Stimulated activated CD8-positive, alpha-beta memory T cell treated with anti-CD3 and anti-CD28 coated beads, Interleukin-4, amount 100 ng/mL, for 24 hours (primary cell): ENCODE results near the gene CCDC51.

Experiments used
- DNase-seq: peaks from one replicate; pipeline ENCODE4 v3.0.0-alpha.2; 2020; ENCODE audit warnings: low read depth

The CCDC51 gene

DNA sequence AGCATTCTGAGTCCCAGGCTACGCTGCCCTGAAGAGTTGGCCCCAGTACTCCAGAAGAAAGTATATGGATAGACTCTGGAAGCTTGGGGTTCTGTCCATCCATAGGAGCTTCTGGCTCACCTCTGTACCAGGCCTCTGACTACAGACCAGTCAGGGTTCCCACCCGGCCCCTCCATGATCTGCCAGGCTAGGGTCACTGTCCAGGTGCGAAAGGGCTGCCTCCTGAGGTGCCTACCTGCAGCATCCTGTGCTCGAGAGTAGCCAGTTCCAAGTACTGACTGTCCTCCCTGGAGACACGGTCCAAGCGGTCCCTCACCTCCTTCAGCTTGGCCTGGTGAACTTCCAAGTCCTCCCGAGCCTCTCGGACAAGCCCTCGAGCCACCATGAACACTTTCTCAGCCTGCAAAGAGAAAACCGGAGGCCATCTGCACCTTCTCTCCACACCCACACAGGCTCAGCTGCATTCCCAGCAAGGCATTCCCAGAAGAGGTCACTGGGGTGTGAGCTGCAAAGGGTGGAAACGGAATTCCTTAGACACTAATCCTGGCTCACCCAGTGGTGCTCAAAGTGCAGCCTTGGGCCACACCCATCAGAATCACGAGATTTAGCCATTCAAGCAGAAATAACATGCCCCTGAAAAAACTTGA is 6.3 kb downstream of the CCDC51 start:
- no peak for DNase-seq

DNA sequence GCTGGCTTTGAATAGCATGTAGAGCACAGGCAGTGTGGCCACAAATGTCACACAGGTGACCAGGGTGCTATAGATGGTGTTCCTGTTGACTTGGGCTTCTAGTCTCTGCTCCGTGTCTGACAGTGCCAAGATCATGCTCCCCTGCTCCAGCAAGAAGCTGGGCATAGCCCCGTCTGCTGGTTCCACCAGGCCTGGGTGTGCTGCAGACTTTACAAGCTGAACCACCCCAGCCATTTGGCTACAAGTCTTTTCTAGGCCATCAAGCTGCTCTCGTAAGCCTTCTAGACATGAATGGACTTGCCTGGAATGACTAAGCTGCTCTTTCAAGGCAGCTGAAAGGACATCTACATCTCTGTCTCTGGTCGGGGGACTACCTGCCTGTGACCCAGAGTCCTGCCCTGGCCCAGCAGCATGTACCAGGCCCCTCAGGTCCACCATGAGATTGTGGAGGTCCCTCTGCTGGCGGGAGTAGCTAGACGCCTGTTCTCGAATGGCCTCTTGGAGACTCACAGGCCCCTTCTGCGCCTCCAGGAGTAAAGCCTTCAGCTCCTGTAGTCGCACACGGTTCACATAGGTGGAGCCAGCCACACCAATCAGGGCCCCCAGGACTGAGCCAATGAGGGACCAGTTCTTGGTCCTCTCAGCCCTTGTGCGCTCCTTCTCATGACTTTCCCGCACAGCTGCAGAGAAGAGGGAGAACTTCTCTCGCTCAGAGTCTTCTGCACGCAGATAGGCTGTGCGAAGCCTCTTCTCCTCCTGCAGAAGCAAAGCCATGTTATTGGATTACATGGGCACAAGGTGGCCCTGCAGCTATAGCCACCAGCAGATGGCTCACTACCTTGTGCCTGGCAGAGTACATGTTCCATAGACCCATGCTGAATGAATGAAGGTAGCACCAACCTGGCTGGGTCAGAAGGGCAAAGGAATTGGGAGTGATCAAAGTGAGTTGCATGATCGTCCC is 7.2 kb downstream of the CCDC51 start:
- no peak for DNase-seq

DNA sequence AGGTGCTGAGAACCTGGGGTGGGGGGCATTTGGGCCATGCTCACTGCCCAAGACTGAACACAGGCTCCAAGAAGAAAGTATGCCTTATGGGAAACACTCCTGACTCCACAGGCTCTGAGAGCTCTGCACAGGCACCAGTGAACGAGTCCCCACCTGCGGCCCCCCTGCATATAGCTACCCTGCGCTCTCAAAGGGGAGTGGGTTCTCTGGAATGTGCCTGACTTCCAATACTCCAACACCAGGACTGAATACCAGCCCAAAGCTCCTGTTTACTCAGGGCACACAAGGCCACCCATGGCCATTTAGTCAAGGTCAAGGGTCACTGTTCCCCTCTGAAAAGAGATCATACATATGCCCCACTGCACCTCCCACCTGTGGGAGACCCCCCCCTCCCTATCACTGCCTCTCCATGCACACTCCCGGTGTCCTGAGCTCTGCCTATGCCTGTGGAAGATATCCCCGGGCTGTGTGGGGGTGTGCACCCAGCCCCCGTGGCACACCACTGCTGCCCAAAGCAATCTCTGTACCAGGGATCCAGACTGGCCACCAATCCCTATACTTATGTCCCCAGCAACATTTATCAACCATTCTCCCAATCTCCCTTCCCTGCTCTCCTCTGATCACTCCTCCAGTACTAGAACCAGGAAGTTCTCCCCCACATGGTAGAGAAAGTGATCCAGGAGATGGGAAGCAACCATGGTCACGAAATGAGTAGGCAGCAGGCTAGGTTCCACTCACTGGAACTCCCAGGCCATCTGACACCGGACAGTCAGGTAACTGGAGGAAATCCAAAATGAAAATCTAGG is 8.5 kb downstream of the CCDC51 start:
- DNase-seq, result no peak

DNA sequence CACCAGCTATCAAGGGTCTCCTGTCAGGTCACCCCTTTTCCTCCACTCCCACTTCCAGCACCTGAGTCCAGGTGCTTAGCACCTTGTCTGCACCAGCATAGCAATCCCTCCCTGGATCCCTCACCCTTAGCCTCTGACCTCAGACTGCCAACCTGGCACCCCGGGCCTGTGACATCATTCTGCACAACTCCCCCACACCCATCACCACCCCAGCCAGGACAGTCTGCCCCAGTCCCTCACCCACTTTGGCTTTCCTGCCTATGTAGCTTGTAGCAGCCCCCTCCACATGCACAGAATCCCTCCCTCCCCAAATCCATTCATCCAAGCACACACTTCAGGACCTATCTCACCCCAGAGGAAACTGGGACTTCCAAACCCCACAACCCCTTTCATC is 9.2 kb downstream of the CCDC51 start:
- no peak for DNase-seq

DNA sequence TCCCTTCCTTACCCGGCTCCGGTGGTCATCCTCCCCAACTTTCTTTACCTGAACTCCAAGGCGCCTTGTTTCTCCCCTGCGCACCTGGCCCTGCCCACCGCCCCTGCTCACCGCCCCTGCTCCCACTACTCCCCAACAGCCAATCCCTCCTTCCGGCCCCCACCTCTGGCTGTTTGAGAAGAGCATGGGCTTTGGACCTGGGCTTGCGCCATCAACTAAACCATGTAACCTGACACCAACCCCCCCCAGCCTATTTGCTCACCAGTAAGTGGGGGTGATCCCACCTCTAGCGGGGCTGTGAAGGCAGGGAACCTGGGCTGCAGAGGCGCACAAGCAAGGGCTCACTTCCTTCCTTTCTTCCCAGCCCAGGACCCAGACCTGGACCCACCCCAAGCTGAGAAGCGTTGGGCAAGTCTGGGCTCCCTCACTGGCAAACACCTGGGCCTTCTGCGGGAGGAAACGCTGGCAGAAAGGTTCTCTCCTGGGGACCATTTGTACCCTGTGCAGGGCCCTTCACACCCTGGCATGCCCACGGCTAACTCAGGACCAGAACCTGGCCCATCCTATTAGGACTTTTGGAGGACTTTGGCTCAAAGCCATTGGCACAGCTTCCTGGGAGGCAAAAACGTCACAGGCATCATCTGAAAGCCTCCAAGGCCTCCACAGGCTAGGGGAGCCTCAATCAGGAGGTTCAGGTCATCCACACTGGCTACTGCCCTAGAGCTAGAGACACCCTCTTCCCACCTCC is 9.8 kb downstream of the CCDC51 start, which contains the start of gene PLXNB1:
TSS of gene PLXNB1 (minus strand) at position 127 of the 748 bp plus-strand sequence. CDS start 5,475 bp downstream, outside the sequence.
- no peak for DNase-seq

DNA sequence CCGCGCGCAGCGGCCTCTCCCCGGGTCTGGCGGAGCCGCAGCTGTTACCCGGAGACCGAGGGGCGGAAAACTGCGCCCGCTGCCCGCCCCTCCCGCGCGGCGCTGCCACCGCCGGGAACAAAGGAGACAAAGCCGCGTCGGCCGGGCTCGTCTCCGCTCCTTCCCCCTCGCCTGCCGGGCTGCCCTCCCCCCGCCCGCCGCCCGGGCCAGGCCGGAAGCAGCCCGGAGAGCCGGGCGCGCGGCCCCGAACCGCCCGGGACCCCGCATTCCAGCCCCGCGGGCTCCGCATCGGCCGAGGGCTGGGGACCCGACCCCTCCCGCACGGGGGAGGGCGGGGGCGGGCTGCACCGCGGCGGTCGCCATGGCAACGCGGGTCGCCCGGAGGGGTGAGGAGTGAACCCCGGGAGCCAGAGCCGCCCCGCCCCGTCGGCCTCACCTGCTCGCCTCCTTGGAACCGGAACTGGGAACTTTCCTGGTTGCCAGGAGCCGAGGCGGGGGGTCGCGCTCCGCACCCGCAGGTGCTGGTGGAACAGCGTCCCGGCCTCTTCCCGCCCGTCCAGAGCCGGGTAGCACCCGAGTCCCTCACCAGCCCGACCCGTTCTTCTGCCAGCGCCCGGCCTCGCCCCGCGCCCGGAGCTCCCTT is 10.5 kb downstream of the CCDC51 start:
- peak; percentile 42 for DNase-seq

DNA sequence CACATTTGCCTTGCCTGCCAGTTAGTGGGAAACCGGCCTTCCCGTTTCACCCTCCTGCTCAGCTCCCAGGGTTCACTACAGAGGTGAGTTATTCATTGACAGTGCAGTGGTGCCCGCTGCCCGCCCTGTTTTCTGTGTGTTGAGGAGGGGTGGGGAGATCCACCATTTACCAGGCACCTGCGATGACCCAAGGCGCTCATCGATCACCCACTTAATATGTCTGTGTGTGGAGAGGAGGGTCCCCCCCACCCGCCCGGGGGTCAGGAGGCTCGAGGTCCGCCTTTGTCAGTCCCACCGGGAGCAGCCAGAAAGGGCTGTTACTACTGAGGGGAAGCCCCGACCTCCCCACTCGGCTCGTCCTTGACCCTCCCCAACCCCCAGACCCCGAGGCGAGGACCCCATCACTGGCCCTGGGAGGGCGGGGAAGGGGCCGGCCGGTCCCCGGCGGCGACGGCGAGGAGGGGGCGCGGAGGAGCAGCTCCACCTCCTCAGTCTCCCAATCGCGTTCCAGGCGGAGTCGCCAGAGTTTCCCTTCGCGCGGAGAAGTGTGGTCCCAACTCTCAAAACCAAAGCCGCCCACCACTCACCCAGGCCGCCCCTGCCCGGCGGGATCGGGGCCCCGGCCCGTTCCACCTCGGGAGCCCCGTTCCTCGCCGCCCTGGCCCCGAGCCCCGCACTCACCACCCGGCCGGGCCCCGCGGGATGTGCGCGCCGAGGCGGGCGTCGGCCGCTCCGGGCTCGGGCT is 11.2 kb downstream of the CCDC51 start:
- DNase-seq, result no peak

DNA sequence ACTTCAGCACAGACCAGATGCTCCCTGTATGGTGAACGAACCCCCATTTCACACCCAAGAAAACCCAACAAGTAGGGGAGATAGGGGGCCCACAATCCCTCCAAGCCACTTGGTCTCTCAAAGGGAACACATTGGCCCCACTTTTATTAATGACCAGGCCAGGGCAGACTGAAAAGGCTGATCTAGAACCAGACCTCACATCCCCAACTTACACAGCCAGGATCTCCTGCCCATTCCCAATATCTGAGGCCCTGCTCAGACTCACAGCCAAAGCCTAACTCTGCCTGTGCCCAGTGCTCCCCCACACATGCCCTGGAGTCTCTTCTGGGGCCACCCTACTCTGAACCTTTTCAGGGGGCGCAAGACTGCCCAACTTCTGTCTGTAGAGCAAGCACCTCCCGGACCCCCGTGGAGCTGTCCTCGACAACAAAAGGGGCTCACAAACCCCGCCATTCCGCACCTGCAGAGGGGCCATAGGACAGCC is 11.8 kb downstream of the CCDC51 start:
- DNase-seq, result no peak

DNA sequence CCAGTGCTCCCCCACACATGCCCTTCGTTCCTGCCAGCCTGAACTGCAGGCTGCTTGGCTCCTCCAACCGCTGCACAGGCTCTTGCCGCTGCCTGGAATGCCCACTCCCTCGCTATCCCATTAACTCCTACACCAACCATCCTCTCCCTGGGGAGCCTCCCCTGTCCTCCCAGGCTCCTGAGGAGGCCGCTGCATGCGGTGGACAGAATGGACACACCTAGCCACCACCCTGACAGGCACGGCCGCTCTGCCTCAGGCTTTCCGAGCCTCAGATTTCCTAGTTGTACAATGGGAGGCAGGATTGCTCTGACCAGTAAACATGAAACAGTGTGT is 12.3 kb downstream of the CCDC51 start:
- DNase-seq, result no peak

DNA sequence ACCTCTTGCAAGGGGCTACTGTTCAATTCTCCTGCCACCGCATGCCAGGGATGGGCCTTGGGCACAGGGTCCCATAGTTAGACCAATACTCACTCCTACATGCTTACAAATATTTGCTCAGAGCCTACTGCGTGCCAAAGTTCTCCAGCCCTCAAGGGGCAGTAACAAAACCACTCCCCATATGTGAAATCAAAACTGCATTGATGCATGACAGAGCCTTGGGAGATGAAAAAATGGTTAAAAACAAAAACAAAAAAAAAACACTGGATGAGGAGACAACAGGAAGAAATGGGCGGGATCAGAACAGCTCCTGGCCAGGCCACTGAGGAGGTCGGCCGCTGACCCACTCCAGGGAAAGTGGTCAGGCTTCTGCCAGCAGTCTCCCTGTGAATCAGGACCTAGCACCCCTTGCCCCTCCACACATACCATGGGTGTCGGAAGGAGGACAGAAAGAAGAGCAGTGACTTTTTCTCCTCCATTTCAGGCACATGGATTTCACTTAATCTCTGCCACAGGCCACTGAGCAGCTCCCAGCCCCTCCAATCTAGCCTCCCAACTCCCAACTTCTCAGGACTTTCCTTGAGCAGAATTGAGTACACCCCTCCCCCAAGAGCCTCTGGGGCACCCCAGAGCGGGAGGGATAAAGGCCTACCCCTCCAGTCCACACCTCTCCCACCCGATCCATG is 12.8 kb downstream of the CCDC51 start:
- DNase-seq, result no peak

DNA sequence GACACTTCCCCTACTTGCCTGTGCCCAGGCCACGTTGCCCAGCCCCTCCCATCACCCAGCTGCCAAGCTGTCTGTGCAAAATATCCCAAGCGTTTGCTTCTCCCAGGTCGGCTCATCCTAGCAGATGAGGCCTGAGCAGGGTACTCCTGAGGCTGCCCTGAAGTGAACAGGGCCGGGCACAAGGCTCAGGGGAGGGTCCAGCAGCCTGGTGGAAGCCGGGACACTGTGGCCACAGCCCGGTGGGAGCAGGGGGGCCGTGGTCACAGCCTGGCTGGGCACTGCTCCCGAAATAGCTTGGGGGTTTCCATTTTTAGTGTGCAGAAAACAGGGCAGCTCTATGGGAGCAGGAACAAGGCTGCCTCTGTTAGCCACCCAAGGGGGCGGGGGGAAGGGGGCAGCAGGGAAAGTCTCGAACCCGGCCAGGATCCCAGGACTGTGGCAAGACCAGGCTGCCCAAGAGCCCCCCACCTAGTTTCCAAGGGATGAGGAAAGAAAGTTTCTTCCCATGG is 13.5 kb downstream of the CCDC51 start:
- no peak for DNase-seq

DNA sequence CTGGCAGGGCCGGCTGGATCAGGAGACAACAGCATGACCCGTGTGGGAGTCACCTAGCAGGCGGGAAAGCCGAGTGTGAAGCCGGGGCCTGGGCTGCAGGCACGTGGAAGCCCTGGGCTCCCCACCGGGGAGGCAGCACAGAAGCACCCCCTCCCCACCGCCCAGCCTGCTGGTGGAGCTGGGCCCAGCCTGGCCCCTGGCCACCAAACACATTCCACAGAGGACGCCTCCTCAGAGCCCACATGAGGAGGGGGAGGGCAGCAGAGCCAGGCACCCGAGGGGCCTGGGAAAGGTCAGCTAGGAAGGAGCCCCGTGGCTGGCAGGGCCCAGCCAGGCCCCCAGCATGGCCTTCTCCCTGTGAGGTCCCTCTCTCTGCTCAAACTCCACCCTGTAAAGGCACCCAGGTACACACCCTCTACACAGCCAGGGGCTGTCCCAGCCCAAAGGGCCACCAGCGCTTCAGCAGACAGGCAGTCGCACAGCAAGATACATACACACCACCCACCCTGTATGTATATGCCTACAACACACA is 14.6 kb downstream of the CCDC51 start:
- DNase-seq, result no peak

DNA sequence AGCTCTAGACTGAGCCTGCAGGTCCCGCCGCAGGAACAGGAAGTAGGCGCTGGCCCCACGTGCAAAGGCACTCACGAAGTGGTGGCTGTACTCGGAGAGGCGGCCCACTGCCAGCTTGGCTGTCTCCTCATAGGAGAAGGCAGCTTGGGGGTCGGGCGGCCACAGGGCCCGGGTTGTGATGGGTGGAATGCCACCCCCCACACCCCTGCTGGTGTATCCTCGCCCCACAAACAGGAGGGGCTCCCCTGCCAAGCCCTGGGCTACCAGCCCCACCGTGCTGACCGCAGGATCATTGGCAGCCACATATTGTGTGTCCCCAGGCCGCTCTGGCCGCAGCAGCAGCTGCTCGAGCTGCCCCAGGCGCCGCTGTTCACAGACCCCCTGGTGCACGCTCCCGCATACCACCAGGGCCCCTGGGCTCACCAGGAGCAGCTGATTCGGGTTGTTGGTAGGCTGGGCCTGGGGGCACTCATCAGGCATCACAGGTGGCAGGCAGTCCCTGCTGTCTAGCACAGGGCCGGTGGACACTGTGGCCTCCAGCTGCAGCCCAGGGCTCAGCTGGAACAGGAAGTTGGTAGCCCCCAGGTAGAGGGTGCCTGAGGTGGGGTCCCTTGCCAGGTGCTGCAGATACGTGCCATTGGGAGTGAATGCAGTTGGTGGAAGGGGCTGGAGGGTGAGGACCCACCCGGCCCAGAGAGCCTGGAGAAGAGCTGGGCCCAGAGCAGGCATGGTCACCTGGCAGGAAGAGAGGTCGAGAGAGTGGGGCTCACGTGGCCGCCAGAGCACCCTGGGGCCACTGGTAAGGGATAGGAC is 15.8 kb downstream of the CCDC51 start:
- DNase-seq, result no peak

DNA sequence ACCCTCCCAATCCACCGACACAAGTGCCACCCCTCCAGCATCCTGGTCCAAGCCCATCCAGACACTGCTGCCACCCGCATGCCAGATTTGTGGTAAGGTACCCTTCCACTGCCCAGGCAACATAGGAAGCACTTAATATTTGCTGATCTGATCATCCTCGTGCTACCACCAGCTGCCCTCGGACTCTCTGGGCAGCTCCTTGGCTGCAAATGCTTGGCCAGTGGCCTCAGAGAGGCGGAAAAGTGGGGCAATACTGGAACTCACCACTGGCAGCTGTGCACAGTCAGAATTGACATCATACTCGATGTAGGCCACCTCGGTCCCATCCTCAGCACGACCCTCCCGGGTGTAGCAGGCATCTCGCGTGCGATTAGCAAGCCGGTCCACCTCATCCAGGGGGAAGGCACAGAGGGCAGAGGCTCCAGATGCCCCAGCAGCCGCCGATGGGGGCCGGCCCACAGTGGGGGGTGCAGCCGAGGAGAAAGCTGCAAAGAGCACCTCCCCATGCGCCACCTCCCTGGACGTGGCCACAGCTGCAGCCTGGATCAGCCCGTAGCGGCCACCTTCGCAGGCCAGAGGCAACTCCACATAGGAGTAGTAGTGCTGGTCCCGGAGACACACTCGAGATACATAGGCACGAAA is 16.6 kb downstream of the CCDC51 start:
- no peak for DNase-seq

DNA sequence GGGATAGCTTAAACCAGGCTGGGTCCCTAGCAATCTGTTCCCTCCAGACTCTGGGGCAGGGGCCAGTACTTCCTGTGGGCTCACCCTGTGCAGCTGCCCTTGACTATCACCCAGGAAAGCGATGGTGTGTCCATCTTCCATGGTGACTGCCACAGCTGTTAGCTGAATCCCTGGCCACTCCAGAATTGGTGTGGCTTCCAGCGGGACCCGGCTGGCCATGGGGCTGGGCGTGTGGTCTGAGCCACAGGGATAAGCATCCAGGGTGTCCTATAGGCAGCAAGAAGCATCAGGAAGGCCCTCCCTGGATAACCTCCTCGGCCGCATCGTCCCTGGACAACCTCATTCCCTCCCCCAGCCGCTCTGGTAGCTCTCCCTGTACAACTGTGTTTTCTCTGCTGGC is 17.2 kb downstream of the CCDC51 start:
- no peak for DNase-seq

DNA sequence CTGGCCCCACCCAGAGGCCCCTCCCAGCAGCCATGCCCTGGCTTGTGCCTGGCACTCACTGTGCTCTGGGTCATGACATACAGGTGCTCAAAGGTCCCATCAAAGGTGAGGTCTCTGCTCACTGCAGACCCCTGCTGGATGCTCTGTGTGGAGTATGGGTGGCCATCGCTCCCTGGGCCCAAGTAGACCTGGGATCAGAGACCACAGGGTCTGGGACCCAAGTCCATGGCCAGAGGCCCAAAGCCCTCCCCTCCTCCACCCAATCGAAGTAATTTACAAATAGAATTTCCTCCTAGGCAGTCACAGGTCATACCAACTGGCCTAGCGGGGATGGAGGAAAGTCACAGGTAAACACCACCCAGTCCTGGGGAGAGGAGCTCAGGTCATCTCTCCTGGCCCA is 17.6 kb downstream of the CCDC51 start:
- DNase-seq, result no peak

DNA sequence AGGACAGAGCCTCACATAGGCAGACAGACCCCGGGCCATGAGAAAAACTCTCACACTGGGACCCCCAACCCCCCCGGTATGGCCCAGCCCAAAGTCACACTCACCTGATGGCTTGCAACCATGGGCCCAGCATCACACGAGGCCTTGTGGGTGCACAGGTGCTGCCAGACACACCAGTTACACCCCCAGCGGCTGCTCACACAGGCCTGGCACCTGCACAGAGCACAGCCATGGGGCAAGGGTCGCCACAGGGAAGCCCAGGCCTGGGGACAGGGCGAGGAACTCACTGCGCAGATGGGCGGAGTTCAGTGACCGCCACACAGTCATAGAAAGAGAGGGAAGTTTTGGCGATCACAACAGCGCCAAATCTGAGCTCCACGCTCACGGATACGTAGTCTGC is 19.4 kb downstream of the CCDC51 start:
- no peak for DNase-seq

DNA sequence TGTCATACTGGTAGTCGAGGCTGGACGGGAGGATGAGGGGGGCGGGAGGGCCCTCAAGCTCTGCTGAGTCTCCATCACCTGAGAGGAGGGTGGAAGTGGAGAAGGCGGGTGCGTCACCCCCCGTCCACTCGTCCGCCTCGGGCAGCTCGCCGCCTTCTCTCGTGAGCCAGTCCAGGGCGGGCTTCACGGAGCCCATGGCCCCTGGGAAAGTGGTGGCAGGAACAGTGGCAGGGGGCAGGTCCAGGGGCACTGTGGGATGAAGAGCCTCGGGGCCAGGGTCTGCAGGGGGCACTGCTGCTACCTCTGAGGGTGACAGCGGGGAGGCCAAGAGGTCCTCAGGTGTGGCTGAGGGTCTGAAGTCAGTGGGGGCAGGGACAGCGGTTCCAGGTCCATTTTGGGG is 20.3 kb downstream of the CCDC51 start:
- DNase-seq, result no peak
